ENCODE results near the gene PPP1R3G.

PPP1R3G gene

DNA sequence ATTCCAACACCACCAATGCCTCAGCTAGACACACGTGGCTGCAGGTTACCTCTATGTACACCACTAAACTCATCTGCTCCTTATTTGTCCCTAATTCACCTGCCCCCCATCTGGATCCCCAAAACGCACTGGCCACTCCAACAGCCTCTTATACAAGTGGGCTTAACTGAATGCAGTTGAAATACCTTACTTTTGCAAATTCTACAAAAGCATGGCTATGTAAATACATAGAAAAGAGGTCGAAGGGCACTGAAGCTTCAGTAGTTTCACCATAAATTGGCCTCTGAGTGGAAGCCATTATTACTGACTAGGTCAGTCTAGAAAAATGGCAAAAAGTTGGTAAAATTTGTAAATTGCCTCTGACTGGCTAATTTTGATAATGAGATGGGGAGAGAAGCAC lies 11.1 kb upstream of the PPP1R3G start:
- Histone ChIP-seq H3K9me3 (ENCODE audit: insufficient read depth, low read depth, low read length) (no peaks in the 10 kb centered on the region), H3K9ac (ENCODE audit: low read depth, low read length) (no peak overlapping the region), H3K4me1 (ENCODE audit: insufficient read depth, low read length) (no peaks in the 10 kb centered on the region), H3K36me3 (ENCODE audit: insufficient read depth, low read depth, low read length) (no peaks in the 10 kb centered on the region), H3K27ac (ENCODE audit: low read length) (no peak overlapping the region), H3K4me3 (ENCODE audit: low read length) (no peak overlapping the region), H3K27me3 (ENCODE audit: insufficient read depth, low read length) (no peaks in the 10 kb centered on the region)

GRCh38 chr6:5076931-5077330 lies 8.2 kb upstream of the PPP1R3G start:
- Histone ChIP-seq H3K27me3 (ENCODE audit: insufficient read depth, low read length) (peaks cover 9% of the 10 kb centered on the region), H3K4me1 (ENCODE audit: insufficient read depth, low read length) (no peaks in the 10 kb centered on the region), H3K27ac (ENCODE audit: low read length) (no peak overlapping the region), H3K9me3 (ENCODE audit: insufficient read depth, low read depth, low read length) (no peaks in the 10 kb centered on the region; the same call in 1 of the 2 replicates), H3K4me3 (ENCODE audit: low read length) (no peak overlapping the region), H3K9ac (ENCODE audit: low read depth, low read length) (no peak overlapping the region), H3K36me3 (ENCODE audit: insufficient read depth, low read depth, low read length) (no peaks in the 10 kb centered on the region)

GRCh38 chr6:5078121-5078669 lies 6.9 kb upstream of the PPP1R3G start:
- Histone ChIP-seq H3K36me3 (ENCODE audit: insufficient read depth, low read depth, low read length) (no peaks in the 10 kb centered on the region), H3K4me3 (ENCODE audit: low read length) (no peak overlapping the region), H3K4me1 (ENCODE audit: insufficient read depth, low read length) (no peaks in the 10 kb centered on the region), H3K9me3 (ENCODE audit: insufficient read depth, low read depth, low read length) (no peaks in the 10 kb centered on the region; the same call in 1 of the 2 replicates), H3K9ac (ENCODE audit: low read depth, low read length) (no peak overlapping the region), H3K27me3 (ENCODE audit: insufficient read depth, low read length) (peaks cover 22% of the 10 kb centered on the region), H3K27ac (ENCODE audit: low read length) (no peak overlapping the region)

DNA sequence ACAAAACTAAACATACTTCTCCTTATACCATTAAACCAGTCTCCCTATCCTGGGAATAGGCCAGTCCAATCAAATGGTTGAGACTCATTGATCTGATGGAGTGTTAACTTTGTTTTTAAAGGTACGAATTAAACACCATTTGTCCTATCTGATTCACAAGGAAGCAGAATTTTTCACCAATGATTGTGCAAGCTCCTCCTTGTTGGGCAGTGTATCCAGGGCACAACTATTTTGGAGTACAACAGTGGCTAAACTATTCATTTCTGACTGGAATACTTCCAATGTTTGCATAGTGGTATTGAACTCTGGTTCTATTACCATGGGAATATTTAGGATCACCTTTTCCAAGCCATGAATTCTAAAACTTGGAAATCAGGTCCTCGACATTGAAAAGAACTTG lies 5.4 kb upstream of the PPP1R3G start:
- Histone ChIP-seq H3K27me3 (ENCODE audit: insufficient read depth, low read length) (peaks cover 37% of the 10 kb centered on the region), H3K4me1 (ENCODE audit: insufficient read depth, low read length) (no peaks in the 10 kb centered on the region), H3K4me3 (ENCODE audit: low read length) (no peak overlapping the region), H3K9ac (ENCODE audit: low read depth, low read length) (no peak overlapping the region), H3K27ac (ENCODE audit: low read length) (no peak overlapping the region), H3K36me3 (ENCODE audit: insufficient read depth, low read depth, low read length) (no peaks in the 10 kb centered on the region), H3K9me3 (ENCODE audit: insufficient read depth, low read depth, low read length) (no peaks in the 10 kb centered on the region; the same call in 1 of the 2 replicates)

DNA sequence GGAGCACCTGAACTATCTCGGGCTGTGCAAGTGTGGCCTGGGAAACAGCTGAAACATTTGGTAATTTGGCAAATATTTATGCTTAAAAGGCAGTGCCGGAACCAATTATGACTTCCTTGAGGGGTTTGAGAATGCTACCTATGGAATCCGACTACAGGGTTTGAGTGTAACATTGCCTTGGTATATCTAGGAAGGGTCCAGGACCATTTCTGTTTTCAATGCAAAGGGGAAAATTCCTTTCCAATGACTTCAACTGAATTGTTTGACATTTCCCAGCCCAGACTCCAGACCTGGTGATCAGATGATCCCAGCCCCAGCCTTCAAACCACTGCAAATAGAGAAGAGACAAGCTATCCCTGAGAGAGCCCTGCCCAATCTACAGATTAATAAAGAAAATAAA lies 4.6 kb upstream of the PPP1R3G start:
- H3K36me3 ChIP-seq (ENCODE audit: insufficient read depth, low read depth, low read length) = no peaks in the 10 kb centered on the region
- no peak overlapping the region for H3K9ac ChIP-seq (ENCODE audit: low read depth, low read length)
- no peak overlapping the region for H3K27ac ChIP-seq (ENCODE audit: low read length)
- H3K27me3 ChIP-seq (ENCODE audit: insufficient read depth, low read length) = peaks cover 46% of the 10 kb centered on the region
- H3K4me3 ChIP-seq (ENCODE audit: low read length) = no peak overlapping the region
- no peaks in the 10 kb centered on the region; the same call in 1 of the 2 replicates for H3K9me3 ChIP-seq (ENCODE audit: insufficient read depth, low read depth, low read length)
- no peaks in the 10 kb centered on the region for H3K4me1 ChIP-seq (ENCODE audit: insufficient read depth, low read length)

DNA sequence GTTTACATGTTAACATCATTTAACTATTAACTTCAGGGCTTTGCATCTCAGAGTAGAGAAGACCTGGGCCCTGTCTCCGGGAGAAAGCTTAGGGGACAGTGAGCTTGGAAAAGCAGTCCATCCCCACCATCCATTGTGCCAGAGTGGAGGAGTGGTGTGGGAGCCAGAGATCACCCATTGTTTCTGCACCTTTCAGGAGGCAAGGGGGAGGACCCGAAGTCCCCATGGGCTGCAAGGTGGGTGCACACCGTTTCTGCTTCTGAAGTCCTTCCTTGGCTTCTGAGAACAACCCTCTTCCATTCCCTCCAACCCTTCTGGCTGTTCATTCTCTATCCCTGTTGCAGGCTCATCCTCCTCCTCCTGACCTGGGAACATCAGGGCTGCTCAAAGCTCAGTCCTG lies 4.0 kb upstream of the PPP1R3G start:
- Histone ChIP-seq H3K9me3 (ENCODE audit: insufficient read depth, low read depth, low read length) (no peaks in the 10 kb centered on the region; the same call in 1 of the 2 replicates), H3K36me3 (ENCODE audit: insufficient read depth, low read depth, low read length) (no peaks in the 10 kb centered on the region), H3K27ac (ENCODE audit: low read length) (no peak overlapping the region), H3K4me1 (ENCODE audit: insufficient read depth, low read length) (no peaks in the 10 kb centered on the region), H3K27me3 (ENCODE audit: insufficient read depth, low read length) (peaks cover 52% of the 10 kb centered on the region), H3K4me3 (ENCODE audit: low read length) (no peak overlapping the region), H3K9ac (ENCODE audit: low read depth, low read length) (no peak overlapping the region)

GRCh38 chr6:5081955-5082354 lies 3.2 kb upstream of the PPP1R3G start:
- Histone ChIP-seq H3K4me3 (ENCODE audit: low read length) (no peak overlapping the region), H3K4me1 (ENCODE audit: insufficient read depth, low read length) (no peaks in the 10 kb centered on the region), H3K36me3 (ENCODE audit: insufficient read depth, low read depth, low read length) (no peaks in the 10 kb centered on the region), H3K9ac (ENCODE audit: low read depth, low read length) (no peak overlapping the region), H3K27ac (ENCODE audit: low read length) (no peak overlapping the region), H3K27me3 (ENCODE audit: insufficient read depth, low read length) (peaks cover 59% of the 10 kb centered on the region), H3K9me3 (ENCODE audit: insufficient read depth, low read depth, low read length) (no peaks in the 10 kb centered on the region; the same call in 1 of the 2 replicates)

- H3K27ac ChIP-seq (ENCODE audit: low read length) = no peak overlapping the region
- H3K9me3 ChIP-seq (ENCODE audit: insufficient read depth, low read depth, low read length) = no peaks in the 10 kb centered on the region; the same call in 1 of the 2 replicates
- no peaks in the 10 kb centered on the region for H3K36me3 ChIP-seq (ENCODE audit: insufficient read depth, low read depth, low read length)
- H3K4me3 ChIP-seq (ENCODE audit: low read length) = no peak overlapping the region
- H3K4me1 ChIP-seq (ENCODE audit: insufficient read depth, low read length) = no peaks in the 10 kb centered on the region
- H3K9ac ChIP-seq (ENCODE audit: low read depth, low read length) = no peak overlapping the region
- H3K27me3 ChIP-seq (ENCODE audit: insufficient read depth, low read length) = peaks cover 67% of the 10 kb centered on the region
Observed at GRCh38 chr6:5082487-5083306, 2.4 kb upstream of the PPP1R3G start.

- H3K27ac ChIP-seq (ENCODE audit: low read length) = no peak overlapping the region
- no peaks in the 10 kb centered on the region for H3K4me1 ChIP-seq (ENCODE audit: insufficient read depth, low read length)
- H3K27me3 ChIP-seq (ENCODE audit: insufficient read depth, low read length) = peaks cover 69% of the 10 kb centered on the region
- no peaks in the 10 kb centered on the region; the same call in 1 of the 2 replicates for H3K9me3 ChIP-seq (ENCODE audit: insufficient read depth, low read depth, low read length)
- no peaks in the 10 kb centered on the region for H3K36me3 ChIP-seq (ENCODE audit: insufficient read depth, low read depth, low read length)
- H3K4me3 ChIP-seq (ENCODE audit: low read length) = no peak overlapping the region
- H3K9ac ChIP-seq (ENCODE audit: low read depth, low read length) = no peak overlapping the region
Observed at GRCh38 chr6:5083307-5083583, 1.9 kb upstream of the PPP1R3G start.

GRCh38 chr6:5083813-5084359 lies 1.3 kb upstream of the PPP1R3G start:
- Histone ChIP-seq H3K36me3 (ENCODE audit: insufficient read depth, low read depth, low read length) (no peaks in the 10 kb centered on the region), H3K9ac (ENCODE audit: low read depth, low read length) (no peak overlapping the region), H3K27ac (ENCODE audit: low read length) (no peak overlapping the region), H3K9me3 (ENCODE audit: insufficient read depth, low read depth, low read length) (no peaks in the 10 kb centered on the region; the same call in 1 of the 2 replicates), H3K27me3 (ENCODE audit: insufficient read depth, low read length) (peaks cover 69% of the 10 kb centered on the region), H3K4me3 (ENCODE audit: low read length) (peak overlapping the region; percentile 55; the same call in 1 of the 2 replicates), H3K4me1 (ENCODE audit: insufficient read depth, low read length) (no peaks in the 10 kb centered on the region)

DNA sequence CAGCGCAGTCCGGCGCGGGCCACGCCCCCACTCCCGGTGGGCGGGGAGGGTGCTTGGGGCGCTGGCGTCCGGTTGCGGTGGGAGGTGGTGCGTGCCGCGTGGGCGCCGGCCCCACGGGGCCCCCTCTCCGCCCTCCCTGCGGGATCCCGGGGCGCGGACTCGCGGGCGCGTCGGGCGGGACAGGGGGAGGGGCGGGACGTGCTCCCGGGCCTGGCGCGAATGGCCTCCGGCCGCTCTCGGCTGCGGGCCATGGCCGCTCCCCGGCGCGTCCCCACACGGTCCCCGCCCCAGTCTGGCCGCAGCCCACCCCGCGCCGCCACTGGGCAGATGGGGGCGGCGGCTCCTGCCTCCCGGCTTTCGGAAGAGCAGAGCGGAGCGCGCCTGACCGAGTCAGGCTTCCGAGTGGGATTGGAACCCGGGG lies 771 bp upstream of the PPP1R3G start:
- Histone ChIP-seq H3K27ac (ENCODE audit: low read length) (no peak overlapping the region), H3K9ac (ENCODE audit: low read depth, low read length) (no peak overlapping the region), H3K27me3 (ENCODE audit: insufficient read depth, low read length) (peaks cover 69% of the 10 kb centered on the region), H3K4me3 (ENCODE audit: low read length) (peak overlapping the region; percentile 55; the same call in 1 of the 2 replicates), H3K36me3 (ENCODE audit: insufficient read depth, low read depth, low read length) (no peaks in the 10 kb centered on the region), H3K9me3 (ENCODE audit: insufficient read depth, low read depth, low read length) (no peaks in the 10 kb centered on the region; the same call in 1 of the 2 replicates), H3K4me1 (ENCODE audit: insufficient read depth, low read length) (no peaks in the 10 kb centered on the region)

All from iPS-20b (cell line).